Measurements from ENCODE around the gene C19orf25.

C19orf25 gene

GRCh38 chr19:1478934-1479707, at the start of gene C19orf25:
Gene C19orf25, minus strand, starts transcription at chr19:1479215. Its CDS starts 312 bp downstream, at chr19:1478903.
- DNase-seq (ENCODE audit: low read depth) = peak; percentile 88
- peak within 1 kb of the TSS; percentile 81 for H3K4me3 ChIP-seq (ENCODE audit: control insufficient read depth, low read depth, low read length)
- no peak for TF ChIP-seq CTCF (conservative IDR thresholded peaks at IDR 0.05; ENCODE audit: control insufficient read depth, insufficient read depth, low read depth, low read length)

GRCh38 chr19:1527650-1528309, 48.8 kb upstream of the C19orf25 start:
- DNase-seq (ENCODE audit: low read depth) = no peak
- no peak overlapping the region for H3K4me3 ChIP-seq (ENCODE audit: control insufficient read depth, low read depth, low read length)
- TF ChIP-seq CTCF (conservative IDR thresholded peaks at IDR 0.05; ENCODE audit: control insufficient read depth, insufficient read depth, low read depth, low read length) = no peak

- H3K4me3 ChIP-seq (ENCODE audit: control insufficient read depth, low read depth, low read length) = no peak overlapping the region
- no peak for TF ChIP-seq CTCF (conservative IDR thresholded peaks at IDR 0.05; ENCODE audit: control insufficient read depth, insufficient read depth, low read depth, low read length)
- DNase-seq (ENCODE audit: low read depth) = no peak
Observed at GRCh38 chr19:1526979-1527649, 48.1 kb upstream of the C19orf25 start.

GRCh38 chr19:1526066-1526778, 47.2 kb upstream of the C19orf25 start:
- no peak for TF ChIP-seq CTCF (conservative IDR thresholded peaks at IDR 0.05; ENCODE audit: control insufficient read depth, insufficient read depth, low read depth, low read length)
- DNase-seq (ENCODE audit: low read depth) = no peak
- no peak overlapping the region for H3K4me3 ChIP-seq (ENCODE audit: control insufficient read depth, low read depth, low read length)

- no peak for DNase-seq (ENCODE audit: low read depth)
- TF ChIP-seq CTCF (conservative IDR thresholded peaks at IDR 0.05; ENCODE audit: control insufficient read depth, insufficient read depth, low read depth, low read length) = no peak
- no peak overlapping the region for H3K4me3 ChIP-seq (ENCODE audit: control insufficient read depth, low read depth, low read length)
Observed at GRCh38 chr19:1525343-1525742, 46.3 kb upstream of the C19orf25 start.

- no peak for TF ChIP-seq CTCF (conservative IDR thresholded peaks at IDR 0.05; ENCODE audit: control insufficient read depth, insufficient read depth, low read depth, low read length)
- no peak overlapping the region for H3K4me3 ChIP-seq (ENCODE audit: control insufficient read depth, low read depth, low read length)
- no peak for DNase-seq (ENCODE audit: low read depth)
Observed at GRCh38 chr19:1524972-1525325, 45.9 kb upstream of the C19orf25 start.
